HL-60 (cell line): ENCODE measurements around the gene PNRC2.

Source experiments
- DNase-seq, 2 experiments: peaks; one replicate each; pipeline ENCODE4 v3.0.0-alpha.2; 2010 to 2020; ENCODE audit warnings: low read depth in 1 of 2, low spot score in 1 of 2
- H3K27ac ChIP-seq: fragments of 250-450 bp; sonication (Bioruptor Pico); replicated peaks from 2 replicates; pipeline ENCODE4 v1.5.1; 2020; ENCODE audit warnings: mild to moderate bottlenecking, moderate library complexity
- H3K27me3 ChIP-seq: fragments of 250-450 bp; sonication (Bioruptor Pico); 2 replicates; pipeline ENCODE4 v1.5.1; 2021; ENCODE audit warnings: mild to moderate bottlenecking, moderate library complexity; ENCODE audit not compliant: insufficient read depth, poor library complexity, severe bottlenecking
- H3K4me3 ChIP-seq: replicated peaks from 2 replicates; pipeline ENCODE4 v1.5.1; 2011; ENCODE audit warnings: mild to moderate bottlenecking, control low read depth, low read length; ENCODE audit not compliant: insufficient read depth
- GABPA ChIP-seq: IDR thresholded peaks from 2 replicates; pipeline ENCODE4 v1.6.1; 2012; ENCODE audit warnings: low read depth
- POLR2AphosphoS5 ChIP-seq: IDR thresholded peaks from 2 replicates; pipeline ENCODE4 v1.6.1; 2012; ENCODE audit warnings: low read depth
- REST ChIP-seq: IDR thresholded peaks from 2 replicates; pipeline ENCODE4 v1.6.1; 2012; ENCODE audit warnings: low read depth; ENCODE audit not compliant: insufficient replicate concordance
- SPI1 ChIP-seq: IDR thresholded peaks from 2 replicates; pipeline ENCODE4 v1.6.1; 2012; ENCODE audit warnings: low read depth, mild to moderate bottlenecking, borderline replicate concordance
- TF ChIP-seq, protein P1 (sequence below): IDR thresholded peaks from one replicate; pipeline ENCODE4 v1.5.1; 2011; ENCODE audit warnings: low read length, control low read depth, inconsistent platforms; ENCODE audit not compliant: insufficient read depth

Gene PNRC2

GRCh38 chr1:23963617-23964234, 4.1 kb downstream of the PNRC2 start:
- TF ChIP-seq POLR2AphosphoS5, result no peak
- no peak for TF ChIP-seq REST
- no peak for TF ChIP-seq GABPA
- TF ChIP-seq, protein P1, sequence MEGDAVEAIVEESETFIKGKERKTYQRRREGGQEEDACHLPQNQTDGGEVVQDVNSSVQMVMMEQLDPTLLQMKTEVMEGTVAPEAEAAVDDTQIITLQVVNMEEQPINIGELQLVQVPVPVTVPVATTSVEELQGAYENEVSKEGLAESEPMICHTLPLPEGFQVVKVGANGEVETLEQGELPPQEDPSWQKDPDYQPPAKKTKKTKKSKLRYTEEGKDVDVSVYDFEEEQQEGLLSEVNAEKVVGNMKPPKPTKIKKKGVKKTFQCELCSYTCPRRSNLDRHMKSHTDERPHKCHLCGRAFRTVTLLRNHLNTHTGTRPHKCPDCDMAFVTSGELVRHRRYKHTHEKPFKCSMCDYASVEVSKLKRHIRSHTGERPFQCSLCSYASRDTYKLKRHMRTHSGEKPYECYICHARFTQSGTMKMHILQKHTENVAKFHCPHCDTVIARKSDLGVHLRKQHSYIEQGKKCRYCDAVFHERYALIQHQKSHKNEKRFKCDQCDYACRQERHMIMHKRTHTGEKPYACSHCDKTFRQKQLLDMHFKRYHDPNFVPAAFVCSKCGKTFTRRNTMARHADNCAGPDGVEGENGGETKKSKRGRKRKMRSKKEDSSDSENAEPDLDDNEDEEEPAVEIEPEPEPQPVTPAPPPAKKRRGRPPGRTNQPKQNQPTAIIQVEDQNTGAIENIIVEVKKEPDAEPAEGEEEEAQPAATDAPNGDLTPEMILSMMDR, result no peak
- TF ChIP-seq SPI1, result no peak
- no peak overlapping the region for H3K27ac ChIP-seq

GRCh38 chr1:23964235-23964668, 4.6 kb downstream of the PNRC2 start:
- Histone ChIP-seq H3K27me3 (no peaks in the 10 kb centered on the region), H3K27ac (peak overlapping the region; percentile 35), H3K4me3 (no peak overlapping the region)
- TF ChIP-seq POLR2AphosphoS5, result peak; percentile 57; the same call in 1 of the 2 replicates
- TF ChIP-seq REST, result no peak
- DNase-seq, result no peak

More at GRCh38 chr1:23963617-23964234, 4.1 kb downstream of the PNRC2 start:
- DNase-seq, result no peak
- no peak overlapping the region for H3K4me3 ChIP-seq
- H3K27me3 ChIP-seq, result no peaks in the 10 kb centered on the region

DNA sequence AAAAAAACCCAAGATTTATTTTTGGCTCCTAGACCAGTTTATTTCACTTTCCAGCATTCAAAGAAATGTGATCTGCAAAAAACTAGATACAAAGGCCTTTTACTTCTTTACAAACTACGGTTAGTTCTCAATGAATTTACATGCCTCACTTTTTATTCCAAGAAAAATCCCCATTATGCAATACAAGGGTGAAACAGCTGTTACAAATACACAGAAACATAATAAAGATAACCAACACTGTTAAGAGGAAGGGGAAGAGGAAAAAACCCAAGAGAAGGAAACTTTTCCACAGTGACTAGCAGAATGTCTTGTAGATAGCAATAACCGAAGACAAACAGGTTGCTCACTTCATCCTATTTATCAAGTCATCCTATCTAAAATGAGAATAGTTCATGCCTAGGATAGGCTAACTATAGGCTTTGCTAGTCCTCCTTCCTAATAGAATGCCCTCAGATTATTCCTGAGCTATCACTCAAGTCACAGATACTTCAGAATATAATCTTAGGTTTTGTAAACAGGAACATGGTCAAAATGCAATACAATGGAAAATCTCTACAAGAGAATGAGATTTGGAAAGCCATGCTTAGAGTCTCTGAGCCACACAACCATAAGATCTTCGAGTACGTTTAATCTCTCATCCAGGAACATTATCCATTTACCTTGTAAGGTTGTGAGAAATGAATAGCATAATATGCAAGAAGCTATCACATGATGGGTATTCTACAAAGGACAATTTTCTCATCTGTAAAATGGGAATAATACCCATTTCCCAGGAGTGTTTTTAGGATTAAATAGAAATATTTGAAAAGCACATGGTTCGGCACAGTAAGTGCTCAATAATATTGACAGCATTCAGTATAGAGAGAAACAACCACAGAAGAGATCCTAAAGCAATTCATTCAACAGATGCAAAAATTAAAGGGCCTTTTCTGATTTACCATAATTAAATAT, 5.4 kb downstream of the PNRC2 start:
- TF ChIP-seq REST, result no peak
- TF ChIP-seq GABPA, result no peak
- TF ChIP-seq POLR2AphosphoS5, result no peak
- TF ChIP-seq, protein P1, result no peak
- no peak for TF ChIP-seq SPI1
- DNase-seq, result peak in 1 of 2 experiments; percentile 39
- Histone ChIP-seq H3K4me3 (no peak overlapping the region), H3K27me3 (no peaks in the 10 kb centered on the region), H3K27ac (peak overlapping the region; percentile 35)
